Upper lobe of right lung (tissue), 1 donor: ENCODE measurements around the gene GPR132. TPM values are rescaled to one million over a fixed set of nuclear protein-coding genes. Genes with fewer than 3 reads are reported as not detected.
A peak's percentile ranks its signal among the peaks of the same experiment; 100 is the strongest.

ENCODE experiments used
- ATAC-seq: fragments of 200-7000 bp; cut with Tn5 transposase; one replicate; pipeline ENCODE4 v1.9.1; 2020; ENCODE audit warnings: mild to moderate bottlenecking, moderate library complexity
- DNase-seq: peaks from one replicate; pipeline ENCODE4 v3.0.0-alpha.2; 2020
- H3K27ac ChIP-seq: fragments of 200-600 bp; one replicate; pipeline ENCODE4 v1.8.0; 2022
- H3K27me3 ChIP-seq: fragments of 200-600 bp; one replicate; pipeline ENCODE4 v1.8.0; 2022; ENCODE audit warnings: mild to moderate bottlenecking
- H3K36me3 ChIP-seq: fragments of 200-600 bp; one replicate; pipeline ENCODE4 v1.8.0; 2022
- H3K4me1 ChIP-seq: fragments of 200-600 bp; one replicate; pipeline ENCODE4 v1.8.0; 2022
- H3K4me3 ChIP-seq: fragments of 200-600 bp; one replicate; pipeline ENCODE4 v1.8.0; 2022; ENCODE audit warnings: mild to moderate bottlenecking
- H3K9me3 ChIP-seq: fragments of 200-600 bp; one replicate; pipeline ENCODE4 v1.8.0; 2022
- CTCF ChIP-seq: fragments of 200-600 bp; IDR thresholded peaks from one replicate; pipeline ENCODE4 v1.8.0; 2022; ENCODE audit warnings: antibody characterized with exemption
- intact Hi-C: fragments of 100-400 bp; cut with DNase I; formaldehyde crosslinking; loops from one replicate; pipeline ENCODE4 v1.11.0; 2022
- total RNA-seq: library from RNA; stranded (reverse); fragmentation: NEBNext Ultra II Directional; extraction: Animal tissue kit (Norgen Biotek cat#: 25700); gene quantifications from one replicate; pipeline ENCODE4 v1.2.1, GENCODE V29; 2021
- donor health status: DM: no; HTN: yes; CAD: no; lungs with severe emphysema.

The GPR132 gene
- total RNA-seq, 1 donor from 2014 or later = 6.7 TPM

DNA sequence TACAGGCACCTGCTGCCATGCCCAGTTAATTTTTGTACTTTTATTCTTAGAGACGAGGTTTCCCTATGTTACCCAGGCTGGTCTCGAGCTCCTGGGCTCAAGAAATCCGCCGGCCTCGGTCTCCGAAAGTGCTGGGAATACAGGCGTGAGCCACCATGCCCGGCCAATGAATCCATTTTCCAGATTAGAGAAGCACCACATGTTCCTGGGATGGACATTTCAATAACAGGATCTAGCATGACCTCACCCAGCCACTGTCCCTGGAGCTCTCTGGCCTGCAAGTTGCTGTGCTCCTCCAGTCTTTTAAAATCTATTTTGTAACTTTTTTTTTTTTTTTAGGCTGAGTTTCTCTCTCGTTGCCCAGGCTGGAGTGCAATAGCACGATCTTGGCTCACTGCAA, 2.2 kb downstream of the GPR132 start:
- H3K4me1 ChIP-seq = peaks cover 39% of the 10 kb centered on the region
- no peak for TF ChIP-seq CTCF
- ATAC-seq = no peak

GRCh38 chr14:105062048-105062433, 3.2 kb downstream of the GPR132 start:
- no peaks in the 10 kb centered on the region for H3K27me3 ChIP-seq
- ATAC-seq (no peak), DNase-seq (no peak)
- TF ChIP-seq CTCF = no peak
- peaks cover 39% of the 10 kb centered on the region for H3K4me1 ChIP-seq
- intact Hi-C loops = no loop called here
- peak overlapping the region; percentile 31 for H3K4me3 ChIP-seq
- peak overlapping the region; percentile 80 for H3K27ac ChIP-seq
- H3K9me3 ChIP-seq = no peaks in the 10 kb centered on the region
- no peaks in the 10 kb centered on the region for H3K36me3 ChIP-seq

More for the DNA sequence above, 2.2 kb downstream of the GPR132 start:
- no peaks in the 10 kb centered on the region for H3K9me3 ChIP-seq
- intact Hi-C loops = no loop called here
- peak overlapping the region; percentile 42 for H3K4me3 ChIP-seq
- H3K36me3 ChIP-seq = no peaks in the 10 kb centered on the region
- no peak for DNase-seq
- no peaks in the 10 kb centered on the region for H3K27me3 ChIP-seq
- H3K27ac ChIP-seq = no peak overlapping the region

- ATAC-seq (peak; percentile 11), DNase-seq (peak; percentile 76)
- Histone ChIP-seq H3K9me3 (no peaks in the 10 kb centered on the region), H3K36me3 (no peaks in the 10 kb centered on the region), H3K4me3 (peak overlapping the region; percentile 31), H3K4me1 (peaks cover 39% of the 10 kb centered on the region), H3K27me3 (no peaks in the 10 kb centered on the region), H3K27ac (peak overlapping the region; percentile 80)
- intact Hi-C loops = no loop called here
- no peak for TF ChIP-seq CTCF
Observed at GRCh38 chr14:105061428-105062047, 3.7 kb downstream of the GPR132 start.

GRCh38 chr14:105060751-105061427, 4.3 kb downstream of the GPR132 start:
- peaks cover 39% of the 10 kb centered on the region for H3K4me1 ChIP-seq
- intact Hi-C loops = no loop called here
- H3K36me3 ChIP-seq = no peaks in the 10 kb centered on the region
- DNase-seq (peak; percentile 75), ATAC-seq (peak; percentile 23)
- H3K4me3 ChIP-seq = peak overlapping the region; percentile 31
- TF ChIP-seq CTCF = no peak
- peak overlapping the region; percentile 80 for H3K27ac ChIP-seq
- no peaks in the 10 kb centered on the region for H3K27me3 ChIP-seq
- H3K9me3 ChIP-seq = no peaks in the 10 kb centered on the region

- no peaks in the 10 kb centered on the region for H3K9me3 ChIP-seq
- H3K27ac ChIP-seq = peak overlapping the region; percentile 80
- DNase-seq (no peak), ATAC-seq (no peak)
- no peaks in the 10 kb centered on the region for H3K36me3 ChIP-seq
- peaks cover 39% of the 10 kb centered on the region for H3K4me1 ChIP-seq
- H3K4me3 ChIP-seq = no peak overlapping the region
- intact Hi-C loops = no loop called here
- no peaks in the 10 kb centered on the region for H3K27me3 ChIP-seq
- TF ChIP-seq CTCF = no peak
Observed at GRCh38 chr14:105059925-105060565, 5.2 kb downstream of the GPR132 start.
